HepG2 (cell line): ENCODE measurements around the gene KRTAP10-10. TPM values are rescaled to one million over a fixed set of nuclear protein-coding genes. Genes with fewer than 3 reads are reported as not detected.
"Not testable (repeated sequence)": the region's sequence is repeated elsewhere in the genome, so short reads cannot be mapped to it uniquely, and the experiment has no call there.

Experiments
- ATAC-seq: fragments of 200-7000 bp; cut with Tn5 transposase; 3 replicates; pipeline ENCODE4 v1.9.1; 2020; ENCODE audit warnings: mild to moderate bottlenecking, moderate library complexity
- BruUV-seq: library from RNA; stranded (reverse); fragments of 400-500 nt; replicated peaks from 2 replicates; lab custom pipeline; 2021; lab: Mats Ljungman, UMichigan
- CTCF ChIA-PET: fragments of 300-600 bp; formaldehyde crosslinking; extraction: SDS; loops from one replicate; lab custom pipeline; 2021; ENCODE audit warnings: low total read pairs, inconsistent platforms, low intra/inter-chr PET ratio; lab: Yijun Ruan, JAX
- POLR2A ChIA-PET: fragments of 350-600 bp; sonication (Branson Sonifier 250); formaldehyde crosslinking; loops from one replicate; lab custom pipeline; 2020; ENCODE audit warnings: antibody characterized with exemption, inconsistent platforms; lab: Yijun Ruan, JAX
- DNase-seq: peaks from one replicate; pipeline ENCODE4 v3.0.0-alpha.2; 2015; ENCODE audit warnings: low spot score
- FAIRE-seq: peaks from 3 replicates; lab custom pipeline; 2011; peaks lifted over from hg19 to GRCh38; lab: Jason Lieb, UNC
- H2AFZ ChIP-seq: one replicate; pipeline ENCODE4 v1.6.1; 2011; ENCODE audit warnings: low read length, inconsistent platforms
- H3K27ac ChIP-seq: fragments of 300-600 bp; 3 replicates; pipeline ENCODE4 v1.8.0; 2011; ENCODE audit warnings: mixed run types, mild to moderate bottlenecking, mixed read lengths, low read length, inconsistent platforms; ENCODE audit not compliant: insufficient read depth; ENCODE audit errors: extremely low read length
- H3K27me3 ChIP-seq, 2 experiments: fragments of 200-600 bp in 1 of 2; 2 replicates in 1 of 2; 3 replicates in 1 of 2; pipeline versions ENCODE4 v1.6.0 to v1.8.0; 2011; ENCODE audit warnings: low read length in 2 of 2, mild to moderate bottlenecking in 2 of 2, moderate library complexity in 2 of 2, inconsistent platforms in 1 of 2; ENCODE audit not compliant: insufficient read depth in 2 of 2, control insufficient read depth in 1 of 2
- H3K36me3 ChIP-seq, 2 experiments: fragments of 200-600 bp in 1 of 2; replicated peaks in 1 of 2; 2 replicates in 1 of 2; 3 replicates in 1 of 2; pipeline versions ENCODE4 v1.5.1 to v1.8.0; 2011; ENCODE audit warnings: low read length in 2 of 2, inconsistent platforms in 1 of 2; ENCODE audit not compliant: insufficient read depth in 2 of 2, control insufficient read depth in 1 of 2
- H3K4me1 ChIP-seq: 2 replicates; pipeline ENCODE4 v1.5.1; 2012; ENCODE audit warnings: low read length, inconsistent platforms; ENCODE audit not compliant: insufficient read depth
- H3K4me2 ChIP-seq: 2 replicates; pipeline ENCODE4 v1.6.0; 2011; ENCODE audit warnings: low read depth, low read length, inconsistent platforms
- H3K4me3 ChIP-seq, 3 experiments: fragments of 200-600 bp in 1 of 3; sonication (generic), shearing (Covaris generic) in 1 of 3; replicated peaks in 1 of 3; 2 replicates each; pipeline ENCODE4 v1.5.1; 2011 to 2016; ENCODE audit warnings: low read length in 3 of 3, inconsistent platforms in 2 of 3, low read depth in 2 of 3, mild to moderate bottlenecking in 2 of 3, control low read depth in 1 of 3, mixed read lengths in 1 of 3; ENCODE audit not compliant: insufficient read depth in 1 of 3
- H3K79me2 ChIP-seq: one replicate; pipeline ENCODE4 v1.6.1; 2011; ENCODE audit warnings: low read length, inconsistent platforms; ENCODE audit not compliant: insufficient read depth
- H3K9ac ChIP-seq: 2 replicates; pipeline ENCODE4 v1.6.0; 2011; ENCODE audit warnings: mild to moderate bottlenecking, low read depth, low read length, inconsistent platforms; ENCODE audit not compliant: insufficient read depth
- H3K9me3 ChIP-seq: 2 replicates; pipeline ENCODE4 v1.5.1; 2012; ENCODE audit warnings: mild to moderate bottlenecking, low read length
- H4K20me1 ChIP-seq: 2 replicates; pipeline ENCODE4 v1.6.0; 2011; ENCODE audit warnings: inconsistent platforms, mild to moderate bottlenecking, low read length, moderate library complexity; ENCODE audit not compliant: insufficient read depth
- IRF1 ChIP-seq: sonication (generic); formaldehyde crosslinking; IDR thresholded peaks from 2 replicates; pipeline ENCODE4 v1.4.0; 2020; ENCODE audit warnings: low read depth, mild to moderate bottlenecking, missing genetic modification reagents
- KDM6A ChIP-seq: IDR thresholded peaks from 2 replicates; pipeline ENCODE4 v1.6.1; 2016; ENCODE audit warnings: low read depth
- MYPOP ChIP-seq: sonication (generic); formaldehyde crosslinking; IDR thresholded peaks from 2 replicates; pipeline ENCODE4 v1.8.1; 2023; ENCODE audit warnings: mild to moderate bottlenecking, moderate library complexity, missing genetic modification reagents
- PHF5A ChIP-seq: IDR thresholded peaks from one replicate; pipeline ENCODE4 v1.6.1; 2018; ENCODE audit warnings: low read depth, missing genetic modification reagents; ENCODE audit not compliant: unreplicated experiment
- POGZ ChIP-seq: sonication (generic); formaldehyde crosslinking; IDR thresholded peaks from 2 replicates; pipeline ENCODE4 v1.4.0; 2020; ENCODE audit warnings: mild to moderate bottlenecking, missing genetic modification reagents
- ZSCAN21 ChIP-seq: sonication (generic); formaldehyde crosslinking; IDR thresholded peaks from 2 replicates; pipeline ENCODE4 v1.8.0; 2022; ENCODE audit warnings: mild to moderate bottlenecking, missing genetic modification reagents, moderate library complexity, borderline replicate concordance
- WGBS: methylation state at CpG from one replicate; pipeline ENCODE4 v1.1.6; 2017; ENCODE audit warnings: low lambda C conversion rate; 5-methylcytosine and 5-hydroxymethylcytosine counted together
- in situ Hi-C: cut with HindIII; loops from 2 replicates; pipeline ENCODE4 v1.10.0; 2017; ENCODE audit warnings: low pct_unique_long_range_greater_than_20kb; ENCODE audit not compliant: extremely low pct_ligation_motif_present
- intact Hi-C: fragments of 100-400 bp; cut with micrococcal nuclease; formaldehyde crosslinking; loops from one replicate; pipeline ENCODE4 v1.10.0; 2022; ENCODE audit not compliant: unreplicated experiment
- polyA plus RNA-seq, 8 experiments: library from polyadenylated mRNA; depleted of rRNA in 3 of 8; stranded (reverse) in 7 of 8; unstranded in 1 of 8; fragments of >200 nt; fragmentation: Illumina TruSeq in 4 of 8; extraction: Trizol in 4 of 8; gene quantifications; 2 replicates each; pipeline versions ENCODE4 v1.2.1 to v1.2.3, GENCODE V29; 2011 to 2016; ENCODE audit warnings: low read depth in 4 of 8, missing spikeins in 1 of 8, mixed read lengths in 1 of 8; ENCODE audit not compliant: insufficient read depth in 1 of 8
- total RNA-seq, 5 experiments: library from RNA; depleted of rRNA; stranded (reverse); fragments of >200 nt; fragmentation: Illumina TruSeq; extraction: Trizol; gene quantifications; 2 replicates each; pipeline ENCODE4 v1.2.3, GENCODE V29; 2016; ENCODE audit warnings: low read depth in 1 of 5

KRTAP10-10 gene
- total and polyA plus RNA-seq, 2 of the 13 experiments (the other 11 are each of a cell fraction or from before 2014, with no cell fraction given), result not detected

- no peak for TF ChIP-seq KDM6A (CRISPR knock-in tag)
- no peak for TF ChIP-seq ZSCAN21
- TF ChIP-seq MYPOP (CRISPR knock-in tag), result no peak
- TF ChIP-seq POGZ (CRISPR knock-in tag), result no peak
- no peak for TF ChIP-seq IRF1 (CRISPR knock-in tag)
- TF ChIP-seq PHF5A (CRISPR knock-in tag), result no peak
- no peak overlapping the region for H3K4me2 ChIP-seq
- H4K20me1 ChIP-seq, result no peaks in the 10 kb centered on the region
- H3K27ac ChIP-seq, result no peak overlapping the region
- H3K4me1 ChIP-seq, result no peaks in the 10 kb centered on the region
- intact Hi-C loops (loop anchor here (10.0 kb wide), 1 partner anchor 58 kb away; the partner anchor contains the start of gene KRTAP10-12), in situ Hi-C loops (no loop called here)
- no peak overlapping the region for H2AFZ ChIP-seq
- H3K27me3 ChIP-seq, result peaks cover 1 to 6% of the 10 kb centered on the region in 2 experiments; a peak in 2 of 5 replicates
- H3K9ac ChIP-seq, result no peak overlapping the region
- ATAC-seq, result no peak
- H3K36me3 ChIP-seq, result no peaks in the 10 kb centered on the region
- no peak for DNase-seq
- ChIA-PET POLR2A (no interaction called here), CTCF (no interaction called here)
- BruUV-seq, result no TSS peak
- H3K79me2 ChIP-seq, result no peaks in the 10 kb centered on the region
- 58% methylated on average over 15 of the region's 15 CpGs for WGBS
- FAIRE-seq, result no peak
- H3K4me3 ChIP-seq, result no peak overlapping the region
- peaks cover 11% of the 10 kb centered on the region; the same call in 1 of the 2 replicates for H3K9me3 ChIP-seq
These were observed 743 bp upstream of the KRTAP10-10 start for GRCh38 chr21:44636209-44637017.

- H3K4me2 ChIP-seq, H3K27me3 ChIP-seq, H3K9ac ChIP-seq, CTCF ChIA-PET, H3K4me1 ChIP-seq, H3K4me3 ChIP-seq, H3K36me3 ChIP-seq, DNase-seq, BruUV-seq, H4K20me1 ChIP-seq, FAIRE-seq, in situ Hi-C loops, H2AFZ ChIP-seq, H3K27ac ChIP-seq, POLR2A ChIA-PET, H3K79me2 ChIP-seq, H3K9me3 ChIP-seq: not testable (repeated sequence)
- intact Hi-C loops, result loop anchor here (10.0 kb wide), 1 partner anchor 57 kb away; the partner anchor contains the start of gene KRTAP10-12
- 10% methylated on average over 2 of the region's 12 CpGs for WGBS
- ATAC-seq, result peak; percentile 84
These were observed 744 bp downstream of the KRTAP10-10 start for GRCh38 chr21:44637851-44638348.

GRCh38 chr21:44638506-44639330, 1.6 kb downstream of the KRTAP10-10 start:
- H3K4me3 ChIP-seq, in situ Hi-C loops, POLR2A ChIA-PET, H3K27me3 ChIP-seq, H3K9me3 ChIP-seq, H3K36me3 ChIP-seq, H3K27ac ChIP-seq, DNase-seq, H3K79me2 ChIP-seq, H3K9ac ChIP-seq, ATAC-seq, H3K4me1 ChIP-seq, H2AFZ ChIP-seq, FAIRE-seq, BruUV-seq, H3K4me2 ChIP-seq, CTCF ChIA-PET, H4K20me1 ChIP-seq: not testable (repeated sequence)
- intact Hi-C loops, result loop anchor here (10.0 kb wide), 1 partner anchor 56 kb away; the partner anchor contains the start of gene KRTAP10-12
- 42% methylated on average over 10 of the region's 21 CpGs for WGBS
